Memory B cell (primary cell): Measurements from ENCODE around the gene CLCN1.
"Not testable (repeated sequence)": the region's sequence is repeated elsewhere in the genome, so short reads cannot be mapped to it uniquely, and the experiment has no call there.

Source experiments
- ATAC-seq: fragments of 150-1000 bp; cut with Tn5 transposase; 2 replicates; pipeline ENCODE4 v1.10.0; 2021; ENCODE audit warnings: low read depth, mild to moderate bottlenecking, moderate library complexity
- DNase-seq, 2 donors: peaks; one replicate each; pipeline ENCODE4 v3.0.0; 2022; ENCODE audit warnings: low spot score in 2 of 2
- H3K27ac Mint-ChIP-seq: one replicate; pipeline ENCODE4 v1.8.0; 2022; ENCODE audit warnings: mild to moderate bottlenecking, moderate library complexity, mixed read lengths
- H3K27me3 Mint-ChIP-seq: one replicate; pipeline ENCODE4 v1.8.0; 2022; ENCODE audit warnings: mixed read lengths
- H3K36me3 Mint-ChIP-seq: one replicate; pipeline ENCODE4 v1.8.0; 2022; ENCODE audit warnings: mild to moderate bottlenecking, mixed read lengths
- H3K4me1 Mint-ChIP-seq: one replicate; pipeline ENCODE4 v1.8.0; 2022; ENCODE audit warnings: mixed read lengths
- H3K4me3 Mint-ChIP-seq: one replicate; pipeline ENCODE4 v1.8.0; 2022; ENCODE audit warnings: mild to moderate bottlenecking, moderate library complexity, mixed read lengths
- H3K9me3 Mint-ChIP-seq: one replicate; pipeline ENCODE4 v1.8.0; 2022; ENCODE audit warnings: mixed read lengths

CLCN1 gene

DNA sequence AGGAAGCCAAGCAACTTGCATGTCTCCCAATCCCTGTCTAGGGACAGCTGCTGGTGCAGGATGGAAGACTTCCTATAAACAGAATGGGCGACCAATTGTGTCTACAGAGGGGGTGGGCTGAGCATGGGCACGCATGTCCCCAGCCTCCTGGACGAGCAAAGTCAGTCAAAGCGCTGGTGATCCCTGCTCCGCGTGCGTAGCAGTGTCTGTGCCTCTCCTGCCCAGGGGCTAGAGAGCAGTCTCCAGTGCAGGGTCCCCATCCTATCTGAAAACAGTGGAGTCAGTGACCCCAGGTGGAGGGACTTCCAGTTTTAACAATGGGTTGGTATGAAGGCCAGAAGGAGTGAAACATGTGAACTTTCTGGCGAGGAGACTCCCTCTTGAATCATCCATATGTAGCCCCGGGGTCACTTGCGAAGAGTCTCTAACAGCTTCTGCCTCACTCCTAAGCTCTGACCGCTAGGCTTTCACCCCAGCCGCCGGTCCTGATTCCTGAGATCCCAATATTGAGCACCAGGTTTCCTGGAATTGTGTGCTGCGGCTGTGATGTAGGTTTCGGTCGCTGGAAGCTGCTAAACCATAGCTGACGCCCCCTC, 28.5 kb upstream of the CLCN1 start:
- Mint-ChIP-seq H3K27me3 (no peaks in the 10 kb centered on the region), H3K27ac (peak overlapping the region; percentile 91), H3K4me1 (peaks cover 39% of the 10 kb centered on the region), H3K4me3 (peak overlapping the region; percentile 98), H3K9me3 (no peaks in the 10 kb centered on the region), H3K36me3 (peaks cover 7% of the 10 kb centered on the region)
- ATAC-seq: no peak
- no peak for DNase-seq

DNA sequence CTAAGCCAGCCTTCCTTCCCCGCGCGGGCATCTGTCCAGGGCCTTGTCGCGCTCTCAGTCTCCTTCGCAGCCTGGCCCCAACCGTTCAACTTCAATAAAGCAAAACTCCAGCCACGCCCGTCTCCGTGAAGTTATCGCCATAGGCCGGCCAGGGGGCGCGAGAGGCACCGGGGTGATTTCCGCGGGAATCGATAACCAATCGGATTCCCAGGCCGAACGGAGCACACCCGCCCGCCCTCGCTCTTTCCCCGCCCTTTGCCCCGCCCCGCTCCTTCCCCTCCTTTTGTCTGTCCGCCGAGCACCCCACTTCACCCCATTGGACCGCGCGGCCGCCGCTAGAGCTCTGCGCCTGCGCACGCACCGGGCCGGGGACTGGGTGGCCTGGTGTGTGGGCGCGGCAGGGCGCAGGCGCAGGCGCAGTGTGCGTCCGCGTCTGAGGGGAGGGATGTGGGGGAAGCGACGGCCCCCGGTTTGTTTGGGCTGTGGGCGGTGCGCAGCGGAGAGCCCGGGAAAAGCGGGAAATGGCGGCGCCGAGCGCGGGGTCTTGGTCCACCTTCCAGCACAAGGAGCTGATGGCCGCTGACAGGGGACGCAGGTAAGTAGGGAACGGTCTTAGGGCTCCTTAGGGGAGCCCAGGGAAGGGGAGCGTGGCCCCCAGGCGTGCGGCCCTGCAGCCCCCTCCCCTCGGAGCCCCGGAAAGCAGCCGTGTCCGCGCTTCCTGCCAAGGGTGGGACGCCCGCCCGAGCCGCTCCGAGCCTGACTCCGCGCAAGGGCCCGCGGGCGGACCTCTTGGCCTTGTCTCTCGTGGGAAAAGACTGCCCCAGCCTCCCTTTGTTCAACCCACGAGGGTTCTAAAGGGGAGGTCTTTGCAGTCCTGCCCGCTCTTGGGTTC, 27.7 kb upstream of the CLCN1 start, which contains the start of gene CASP2:
TSS of gene CASP2 (plus strand) at position 417 of the 892 bp plus-strand sequence. CDS start at position 522, 105 bp downstream.
- ATAC-seq: peak; percentile 89
- H3K9me3 Mint-ChIP-seq: no peaks in the 10 kb centered on the region
- peak within 1 kb of the TSS; percentile 91 for H3K27ac Mint-ChIP-seq
- peaks cover 39% of the 10 kb centered on the region for H3K4me1 Mint-ChIP-seq
- H3K36me3 Mint-ChIP-seq: peaks cover 7% of the 10 kb centered on the region
- peak within 1 kb of the TSS; percentile 98 for H3K4me3 Mint-ChIP-seq
- H3K27me3 Mint-ChIP-seq: no peaks in the 10 kb centered on the region
- DNase-seq: peak; percentile 91 to 97

DNA sequence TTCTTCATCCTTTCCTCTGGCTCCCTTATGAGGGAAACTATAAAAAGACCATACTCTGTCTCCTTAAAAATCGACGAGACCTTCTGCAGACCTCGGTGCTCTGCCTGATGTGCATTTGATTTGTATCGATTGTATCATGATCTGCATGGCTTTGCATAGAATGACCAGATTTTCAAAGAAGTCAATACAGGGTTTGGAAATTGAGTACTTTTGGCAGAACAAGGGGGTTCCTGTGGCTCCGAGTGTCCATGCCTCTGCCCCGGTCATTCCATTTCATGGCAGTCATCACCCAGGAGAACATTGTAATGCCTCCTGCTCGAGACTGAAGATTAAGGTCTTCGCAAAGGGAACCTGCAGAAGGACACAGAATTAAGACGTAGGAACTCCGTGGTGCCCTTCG, 27.1 kb upstream of the CLCN1 start:
- peaks cover 10% of the 10 kb centered on the region for H3K36me3 Mint-ChIP-seq
- no peak for ATAC-seq
- peaks cover 34% of the 10 kb centered on the region for H3K4me1 Mint-ChIP-seq

DNA sequence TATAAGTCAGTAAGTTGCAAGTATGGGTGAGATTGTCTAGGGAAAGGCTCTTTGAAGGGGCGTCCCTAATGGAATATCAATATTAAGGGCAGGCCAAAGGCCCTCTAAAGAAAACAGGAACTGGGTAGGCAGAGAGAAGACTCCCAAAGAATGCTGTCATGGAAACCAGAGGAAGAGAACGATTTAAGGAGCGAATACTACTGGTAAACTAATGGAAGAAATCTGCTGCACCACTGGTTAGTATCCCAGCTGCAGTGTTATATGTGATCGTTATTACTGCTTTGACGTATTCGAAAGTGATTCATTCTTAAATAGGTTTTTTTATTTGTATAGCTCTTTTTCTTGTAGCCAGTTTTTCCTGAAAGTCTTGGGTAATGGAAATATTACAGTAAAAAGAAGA, 26.5 kb upstream of the CLCN1 start:
- Mint-ChIP-seq H3K27ac (peak overlapping the region; percentile 91), H3K4me1 (peaks cover 32% of the 10 kb centered on the region), H3K27me3 (no peaks in the 10 kb centered on the region), H3K4me3 (peak overlapping the region; percentile 98), H3K36me3 (peaks cover 16% of the 10 kb centered on the region), H3K9me3 (no peaks in the 10 kb centered on the region)
- no peak for DNase-seq
- ATAC-seq: no peak

More for the DNA sequence above, 27.1 kb upstream of the CLCN1 start:
- Mint-ChIP-seq H3K9me3 (no peaks in the 10 kb centered on the region), H3K4me3 (peak overlapping the region; percentile 98), H3K27me3 (no peaks in the 10 kb centered on the region), H3K27ac (peak overlapping the region; percentile 91)
- no peak for DNase-seq

DNA sequence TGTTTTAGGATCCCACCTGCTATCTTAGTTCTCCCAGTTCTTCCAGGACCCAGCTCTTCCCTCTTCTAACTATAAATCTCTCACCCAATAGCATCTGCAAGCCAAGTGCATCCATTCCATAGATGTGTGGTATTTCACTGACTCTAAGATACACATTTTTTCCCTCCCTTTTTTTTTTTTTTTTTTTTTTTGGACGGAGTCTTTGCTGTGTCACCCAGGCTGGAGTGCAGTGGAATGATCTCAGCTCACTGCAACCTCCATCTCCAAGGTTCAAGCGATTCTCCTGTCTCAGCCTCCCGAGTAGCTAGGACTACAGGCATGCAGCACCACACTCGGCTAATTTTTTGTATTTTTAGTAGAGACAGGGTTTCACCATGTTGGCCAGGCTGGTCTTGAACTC, 26.0 kb upstream of the CLCN1 start:
- H3K27me3 Mint-ChIP-seq, H3K27ac Mint-ChIP-seq, ATAC-seq, DNase-seq, H3K9me3 Mint-ChIP-seq: not testable (repeated sequence)
- H3K36me3 Mint-ChIP-seq: peaks cover 18% of the 10 kb centered on the region
- peaks cover 31% of the 10 kb centered on the region for H3K4me1 Mint-ChIP-seq
- peak overlapping the region; percentile 98 for H3K4me3 Mint-ChIP-seq

DNA sequence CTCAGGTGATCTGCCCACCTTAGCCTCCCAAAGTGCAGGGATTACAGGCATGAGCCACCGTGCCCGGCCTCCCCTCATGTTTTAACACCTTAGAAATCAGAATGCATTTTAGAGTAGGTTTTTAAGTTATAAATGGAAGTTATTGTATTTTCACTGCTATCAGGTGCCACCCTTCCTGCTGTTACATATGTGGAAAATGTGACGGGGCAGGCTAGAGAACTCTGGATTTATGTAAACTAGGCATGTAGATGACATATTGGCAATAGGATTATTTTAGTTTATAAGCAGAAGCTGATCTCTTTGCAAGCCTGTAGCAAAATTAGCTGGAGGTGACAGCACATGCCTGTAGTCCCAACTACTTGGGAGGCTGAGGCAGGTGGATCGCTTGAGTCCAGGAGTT, 25.6 kb upstream of the CLCN1 start:
- Mint-ChIP-seq H3K4me1 (peaks cover 31% of the 10 kb centered on the region), H3K9me3 (no peaks in the 10 kb centered on the region), H3K27me3 (no peaks in the 10 kb centered on the region), H3K4me3 (peak overlapping the region; percentile 98), H3K27ac (no peak overlapping the region), H3K36me3 (peaks cover 21% of the 10 kb centered on the region)
- DNase-seq: no peak
- no peak for ATAC-seq

DNA sequence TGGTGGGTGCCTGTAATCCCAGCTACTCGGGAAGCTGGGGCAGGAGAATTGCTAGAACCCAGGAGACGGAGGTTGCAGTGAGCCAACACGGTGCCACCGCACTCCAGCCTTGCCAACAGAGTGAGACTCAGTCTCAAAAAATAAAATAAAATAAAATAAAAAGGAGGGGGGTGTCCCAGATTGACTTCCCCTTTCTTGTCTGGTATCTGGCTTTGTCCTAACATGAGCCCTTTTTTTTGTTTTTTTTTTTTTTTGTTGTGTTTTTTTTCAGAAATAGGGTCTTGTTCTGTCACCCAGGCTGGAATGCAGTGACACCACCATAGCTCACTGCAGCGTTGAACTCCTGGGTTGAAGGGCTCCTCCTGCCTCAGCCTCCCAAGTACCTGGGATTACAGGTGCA, 23.0 kb upstream of the CLCN1 start:
- no peaks in the 10 kb centered on the region for H3K27me3 Mint-ChIP-seq
- H3K4me1 Mint-ChIP-seq: peaks cover 37% of the 10 kb centered on the region
- no peak overlapping the region for H3K4me3 Mint-ChIP-seq
- peaks cover 31% of the 10 kb centered on the region for H3K36me3 Mint-ChIP-seq
- H3K27ac Mint-ChIP-seq: no peak overlapping the region
- ATAC-seq (no peak), DNase-seq (no peak)
- H3K9me3 Mint-ChIP-seq: no peaks in the 10 kb centered on the region

DNA sequence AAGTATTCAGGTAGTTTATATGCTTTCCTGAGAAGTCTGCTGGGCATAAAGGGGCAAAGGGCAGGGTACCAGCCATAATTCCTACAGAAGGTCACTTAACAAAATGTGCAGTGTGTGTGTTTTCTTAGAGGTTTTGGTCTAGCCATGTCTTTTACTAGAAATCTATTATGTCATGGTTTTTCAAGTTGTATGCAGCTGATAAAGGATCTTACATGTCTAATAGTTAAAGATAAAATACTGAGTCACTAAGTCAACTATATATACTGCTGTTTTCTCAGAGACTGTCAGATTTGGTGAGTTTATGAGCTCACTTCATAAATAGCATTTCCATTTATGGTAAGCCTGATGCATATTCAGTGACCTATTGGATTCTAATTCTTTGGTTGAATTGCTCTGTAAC, 20.0 kb upstream of the CLCN1 start:
- no peak overlapping the region for H3K4me3 Mint-ChIP-seq
- H3K4me1 Mint-ChIP-seq: peaks cover 32% of the 10 kb centered on the region
- ATAC-seq (no peak), DNase-seq (no peak)
- peaks cover 40% of the 10 kb centered on the region for H3K36me3 Mint-ChIP-seq
- no peaks in the 10 kb centered on the region for H3K27me3 Mint-ChIP-seq
- H3K9me3 Mint-ChIP-seq: no peaks in the 10 kb centered on the region
- peak overlapping the region; percentile 63 for H3K27ac Mint-ChIP-seq

DNA sequence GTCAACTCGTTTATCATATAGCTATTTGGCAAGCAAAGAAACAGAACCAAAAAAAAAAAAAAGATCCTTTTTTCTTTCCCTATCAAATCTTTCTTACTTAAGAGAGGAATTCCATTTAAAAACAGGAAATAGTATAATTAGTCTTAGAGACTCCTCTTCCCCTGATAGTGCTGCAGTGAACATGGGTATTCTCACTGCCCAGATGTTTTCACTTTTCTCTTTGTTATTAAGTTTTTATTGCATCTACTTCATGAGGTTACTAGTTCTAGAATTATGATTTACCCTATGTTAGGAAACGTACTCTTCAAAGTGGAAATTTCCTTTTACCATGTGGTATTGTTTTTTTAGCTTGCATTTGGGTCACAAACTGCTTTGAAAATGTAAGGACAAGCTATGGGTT, 19.2 kb upstream of the CLCN1 start:
- peaks cover 30% of the 10 kb centered on the region for H3K4me1 Mint-ChIP-seq
- no peaks in the 10 kb centered on the region for H3K9me3 Mint-ChIP-seq
- H3K4me3 Mint-ChIP-seq: no peak overlapping the region
- no peaks in the 10 kb centered on the region for H3K27me3 Mint-ChIP-seq
- H3K27ac Mint-ChIP-seq: peak overlapping the region; percentile 30
- no peak for ATAC-seq
- peaks cover 43% of the 10 kb centered on the region for H3K36me3 Mint-ChIP-seq
- DNase-seq: no peak

DNA sequence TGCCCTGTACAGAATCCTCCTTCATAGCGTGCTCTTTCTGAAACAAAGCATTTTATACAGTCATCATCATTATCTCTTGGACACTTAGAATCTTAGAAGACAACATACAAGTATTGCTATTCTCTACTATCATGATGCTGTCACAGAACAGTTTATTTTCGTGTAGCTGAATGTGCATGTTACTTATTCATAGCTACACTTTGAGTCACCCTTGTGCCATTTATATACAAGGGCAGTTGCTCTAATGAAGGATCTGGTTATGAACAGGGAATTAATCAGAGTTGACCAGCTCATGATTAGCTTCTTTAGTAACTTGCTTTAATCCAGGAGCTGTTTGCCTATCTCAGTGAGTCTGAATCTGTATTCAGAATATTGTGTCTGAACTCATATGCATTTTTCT, 16.6 kb upstream of the CLCN1 start:
- H3K4me1 Mint-ChIP-seq: peaks cover 27% of the 10 kb centered on the region
- H3K27me3 Mint-ChIP-seq: no peaks in the 10 kb centered on the region
- peak overlapping the region; percentile 2 for H3K27ac Mint-ChIP-seq
- H3K36me3 Mint-ChIP-seq: peaks cover 44% of the 10 kb centered on the region
- ATAC-seq: no peak
- no peaks in the 10 kb centered on the region for H3K9me3 Mint-ChIP-seq
- no peak for DNase-seq
- no peak overlapping the region for H3K4me3 Mint-ChIP-seq

DNA sequence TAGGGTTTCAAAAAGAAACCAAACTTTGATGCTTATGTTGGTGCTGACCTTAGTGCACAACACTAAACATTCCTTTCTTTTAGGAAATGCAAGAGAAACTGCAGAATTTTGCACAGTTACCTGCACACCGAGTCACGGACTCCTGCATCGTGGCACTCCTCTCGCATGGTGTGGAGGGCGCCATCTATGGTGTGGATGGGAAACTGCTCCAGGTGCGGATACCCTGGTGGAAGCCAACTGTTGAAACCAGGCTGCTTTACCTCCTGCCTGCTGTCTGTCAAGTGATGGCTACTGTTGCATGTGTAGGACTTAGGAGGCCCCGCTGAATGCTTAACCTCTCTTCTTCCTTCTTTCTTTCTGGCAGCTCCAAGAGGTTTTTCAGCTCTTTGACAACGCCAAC, 16.1 kb upstream of the CLCN1 start:
- Mint-ChIP-seq H3K4me1 (peaks cover 24% of the 10 kb centered on the region), H3K36me3 (peaks cover 44% of the 10 kb centered on the region), H3K27me3 (no peaks in the 10 kb centered on the region), H3K27ac (peak overlapping the region; percentile 2), H3K4me3 (no peak overlapping the region), H3K9me3 (no peaks in the 10 kb centered on the region)
- DNase-seq (peak in 1 of 2 donors; percentile 36), ATAC-seq (peak; percentile 93)

DNA sequence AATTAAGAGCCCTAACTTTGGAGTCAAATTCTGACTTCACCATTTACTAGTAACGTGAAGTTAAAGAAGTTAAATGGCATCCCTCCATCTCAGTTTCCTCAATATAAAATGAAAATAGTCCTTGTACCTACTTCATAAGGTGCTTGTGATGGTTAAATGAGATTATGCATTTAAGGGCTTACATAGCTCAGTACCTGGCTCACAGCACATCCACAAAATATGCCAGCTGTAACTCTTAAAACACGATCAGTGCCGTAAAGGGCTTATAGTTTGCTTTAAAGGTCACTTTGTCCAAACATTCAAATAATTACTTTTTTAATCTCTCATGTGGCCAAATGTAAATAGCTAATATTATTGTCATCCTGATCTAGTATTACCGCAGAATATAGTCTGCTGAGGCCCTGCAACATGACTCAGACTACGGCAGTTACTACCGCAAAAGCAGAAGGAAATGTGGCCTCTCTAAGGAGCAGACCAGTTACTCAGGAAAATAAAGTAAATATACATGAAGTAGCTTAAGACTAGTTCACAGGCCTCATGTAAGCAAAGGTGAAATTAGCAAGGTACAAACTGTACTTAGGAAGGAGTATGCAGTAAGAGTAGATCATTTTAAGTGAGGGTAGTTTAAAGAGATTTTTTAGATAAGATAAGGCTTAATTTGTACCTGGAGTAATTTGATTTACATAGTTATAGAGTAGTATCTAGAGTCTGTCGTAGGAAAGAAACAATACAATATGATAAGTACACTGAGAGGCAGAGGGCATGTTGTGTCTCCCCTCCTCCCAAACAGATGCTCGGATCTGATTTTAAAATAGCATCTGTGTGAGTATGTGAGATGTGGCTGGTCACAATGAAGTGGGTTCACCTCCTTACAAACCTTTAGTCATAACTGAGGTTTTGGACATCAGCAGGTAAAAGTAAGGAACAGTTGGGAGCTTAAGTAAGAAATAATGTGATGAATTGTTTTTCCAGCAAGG, 14.7 kb upstream of the CLCN1 start:
- no peak for DNase-seq
- peak; percentile 32 for ATAC-seq
- Mint-ChIP-seq H3K9me3 (no peaks in the 10 kb centered on the region), H3K36me3 (peaks cover 47% of the 10 kb centered on the region), H3K4me3 (no peak overlapping the region), H3K4me1 (peaks cover 21% of the 10 kb centered on the region), H3K27me3 (no peaks in the 10 kb centered on the region), H3K27ac (peak overlapping the region; percentile 81)

DNA sequence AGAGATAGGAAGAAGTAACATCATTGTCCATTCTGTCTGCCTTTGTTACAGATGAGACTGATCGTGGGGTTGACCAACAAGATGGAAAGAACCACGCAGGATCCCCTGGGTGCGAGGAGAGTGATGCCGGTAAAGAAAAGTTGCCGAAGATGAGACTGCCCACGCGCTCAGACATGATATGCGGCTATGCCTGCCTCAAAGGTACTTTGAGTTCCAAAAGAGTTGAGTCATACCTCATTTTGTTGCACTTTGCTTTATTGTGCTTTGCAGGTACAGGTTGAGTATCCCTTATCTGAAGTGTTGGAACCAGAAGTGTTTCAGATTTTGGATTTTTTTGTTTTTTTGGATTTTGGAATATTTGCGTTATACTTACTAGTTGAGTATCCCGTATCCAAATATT, 12.2 kb upstream of the CLCN1 start:
- H3K4me1 Mint-ChIP-seq: peaks cover 26% of the 10 kb centered on the region
- H3K36me3 Mint-ChIP-seq: peaks cover 59% of the 10 kb centered on the region
- no peak overlapping the region for H3K27ac Mint-ChIP-seq
- no peaks in the 10 kb centered on the region for H3K9me3 Mint-ChIP-seq
- ATAC-seq: no peak
- H3K27me3 Mint-ChIP-seq: no peaks in the 10 kb centered on the region
- no peak for DNase-seq
- H3K4me3 Mint-ChIP-seq: no peak overlapping the region

DNA sequence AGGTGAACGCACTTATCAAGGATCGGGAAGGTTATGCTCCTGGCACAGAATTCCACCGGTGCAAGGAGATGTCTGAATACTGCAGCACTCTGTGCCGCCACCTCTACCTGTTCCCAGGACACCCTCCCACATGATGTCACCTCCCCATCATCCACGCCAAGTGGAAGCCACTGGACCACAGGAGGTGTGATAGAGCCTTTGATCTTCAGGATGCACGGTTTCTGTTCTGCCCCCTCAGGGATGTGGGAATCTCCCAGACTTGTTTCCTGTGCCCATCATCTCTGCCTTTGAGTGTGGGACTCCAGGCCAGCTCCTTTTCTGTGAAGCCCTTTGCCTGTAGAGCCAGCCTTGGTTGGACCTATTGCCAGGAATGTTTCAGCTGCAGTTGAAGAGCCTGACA, 11.0 kb upstream of the CLCN1 start:
- Mint-ChIP-seq H3K4me3 (no peak overlapping the region), H3K27ac (no peak overlapping the region), H3K27me3 (no peaks in the 10 kb centered on the region), H3K4me1 (peaks cover 23% of the 10 kb centered on the region), H3K9me3 (no peaks in the 10 kb centered on the region), H3K36me3 (peaks cover 57% of the 10 kb centered on the region)
- DNase-seq (no peak), ATAC-seq (no peak)
